Keratinocyte (primary cell): Measurements from ENCODE around the gene LZTFL1. TPM values are rescaled to one million over a fixed set of nuclear protein-coding genes. Genes with fewer than 3 reads are reported as not detected.

ENCODE experiments used
- DNase-seq: peaks from one replicate; pipeline ENCODE4 v3.0.0-alpha.2; 2011; ENCODE audit warnings: low read depth, missing footprints, low spot score
- FAIRE-seq: peaks from 2 replicates; lab custom pipeline; 2011; peaks lifted over from hg19 to GRCh38; lab: Jason Lieb, UNC
- H2AFZ ChIP-seq: 2 replicates; pipeline ENCODE4 v1.6.0; 2012; ENCODE audit warnings: low read length, control low read depth, inconsistent platforms; ENCODE audit not compliant: control insufficient read depth
- H3K27ac ChIP-seq: 2 replicates; pipeline ENCODE4 v1.5.1; 2011; ENCODE audit warnings: low read length; ENCODE audit not compliant: control insufficient read depth, insufficient read depth
- H3K27me3 ChIP-seq: 3 replicates; pipeline ENCODE4 v1.6.0; 2011; ENCODE audit warnings: low read length; ENCODE audit not compliant: control insufficient read depth, insufficient read depth; ENCODE audit errors: extremely low read depth
- H3K36me3 ChIP-seq, 2 experiments: 2 replicates in 1 of 2; 3 replicates in 1 of 2; pipeline ENCODE4 v1.5.1; 2011; ENCODE audit warnings: low read length in 2 of 2, mild to moderate bottlenecking in 1 of 2; ENCODE audit not compliant: control insufficient read depth in 2 of 2, insufficient read depth in 2 of 2; ENCODE audit errors: extremely low read depth in 1 of 2
- H3K4me1 ChIP-seq: 3 replicates; pipeline ENCODE4 v1.5.1; 2011; ENCODE audit warnings: low read length; ENCODE audit not compliant: control insufficient read depth, insufficient read depth; ENCODE audit errors: extremely low read depth
- H3K4me2 ChIP-seq: 3 replicates; pipeline ENCODE4 v1.6.0; 2011; ENCODE audit warnings: low read depth, low read length; ENCODE audit not compliant: control insufficient read depth, insufficient read depth; ENCODE audit errors: extremely low read depth
- H3K4me3 ChIP-seq, 3 experiments: fragments of 200-600 bp in 1 of 3; sonication (generic) in 1 of 3; 2 replicates in 2 of 3; 3 replicates in 1 of 3; pipeline ENCODE4 v1.5.1; 2011 to 2016; ENCODE audit warnings: low read length in 3 of 3, mild to moderate bottlenecking in 3 of 3, control low read depth in 2 of 3, inconsistent platforms in 1 of 3, low read depth in 1 of 3, mixed read lengths in 1 of 3, mixed run types in 1 of 3, moderate library complexity in 1 of 3; ENCODE audit not compliant: control insufficient read depth in 2 of 3, insufficient read depth in 2 of 3; ENCODE audit errors: extremely low read depth in 1 of 3
- H3K79me2 ChIP-seq: 2 replicates; pipeline ENCODE4 v1.6.0; 2012; ENCODE audit warnings: low read length; ENCODE audit not compliant: control insufficient read depth, insufficient read depth
- H3K9ac ChIP-seq: 3 replicates; pipeline ENCODE4 v1.6.0; 2011; ENCODE audit warnings: low read length; ENCODE audit not compliant: control insufficient read depth, insufficient read depth; ENCODE audit errors: extremely low read depth
- H3K9me1 ChIP-seq: 3 replicates; pipeline ENCODE4 v1.6.0; 2011; ENCODE audit warnings: low read length; ENCODE audit not compliant: control insufficient read depth, insufficient read depth; ENCODE audit errors: extremely low read depth
- H3K9me3 ChIP-seq: 2 replicates; pipeline ENCODE4 v1.5.1; 2012; ENCODE audit warnings: low read depth, low read length; ENCODE audit not compliant: control insufficient read depth
- H4K20me1 ChIP-seq: 3 replicates; pipeline ENCODE4 v1.6.0; 2011; ENCODE audit warnings: low read length; ENCODE audit not compliant: control insufficient read depth, insufficient read depth; ENCODE audit errors: extremely low read depth
- CTCF ChIP-seq, 3 experiments: IDR thresholded peaks in 1 of 3; conservative IDR thresholded peaks in 1 of 3; optimal IDR thresholded peaks in 1 of 3; 2 replicates in 2 of 3; 3 replicates in 1 of 3; pipeline versions ENCODE3 to v1.5.1; 2011; ENCODE audit warnings: low read length in 3 of 3, mild to moderate bottlenecking in 3 of 3, moderate library complexity in 2 of 3, control low read depth in 1 of 3, inconsistent platforms in 1 of 3; ENCODE audit not compliant: insufficient read depth in 2 of 3; ENCODE audit errors: extremely low read depth in 1 of 3
- EZH2 ChIP-seq: IDR thresholded peaks from one replicate; pipeline ENCODE4 v1.6.1; 2012; ENCODE audit warnings: inconsistent platforms, mild to moderate bottlenecking, low read length, moderate library complexity
- dilution Hi-C: fragments of 300-500 bp; cut with MboI; formaldehyde crosslinking; loops from one replicate; pipeline ENCODE4 v1.7.0; 2020; ENCODE audit warnings: low sequenced_read_pairs; ENCODE audit not compliant: extremely low pct_ligation_motif_present
- polyA plus RNA-seq, 5 experiments: library from polyadenylated mRNA; depleted of rRNA in 3 of 5; stranded (reverse) in 3 of 5; stranded (forward) in 1 of 5; unstranded in 1 of 5; fragments of >200 nt; gene quantifications; 1 replicate in 1 of 5; 2 replicates in 3 of 5; 3 replicates in 1 of 5; pipeline versions ENCODE4 v1.2.1 to v1.2.3, GENCODE V29; 2011 to 2012; ENCODE audit warnings: missing spikeins in 2 of 5, low read depth in 1 of 5, low replicate concordance in 1 of 5

LZTFL1 gene
- polyA plus RNA-seq, 1 donor (not counting 4 experiments of a cell fraction or from before 2014, with no cell fraction given), result 17.9 TPM

- Histone ChIP-seq H3K9me1 (no peaks in the 10 kb centered on the region), H3K9ac (no peak overlapping the region), H3K4me2 (no peak overlapping the region), H3K27ac (no peak overlapping the region), H3K4me1 (peaks cover 3% of the 10 kb centered on the region), H3K79me2 (no peaks in the 10 kb centered on the region), H3K4me3 (no peak overlapping the region), H4K20me1 (no peaks in the 10 kb centered on the region), H3K36me3 (peaks cover 0 to 4% of the 10 kb centered on the region in 2 experiments), H3K27me3 (no peaks in the 10 kb centered on the region), H2AFZ (no peak overlapping the region), H3K9me3 (no peaks in the 10 kb centered on the region)
- FAIRE-seq, result peak; percentile 78
- TF ChIP-seq EZH2, result no peak
- TF ChIP-seq CTCF (optimal IDR thresholded peaks at IDR 0.05 in 1 of 3, IDR thresholded peaks at IDR 0.05 in 1 of 3, conservative IDR thresholded peaks at IDR 0.05 in 1 of 3; ENCODE audit: extremely low read depth in 1 of 3, insufficient read depth in 2 of 3, low read length in 3 of 3), result peak; percentile 50 to 54 (median 50)
- no peak for DNase-seq
- dilution Hi-C loops, result no loop called here
Observed at GRCh38 chr3:45832699-45833098, 9.2 kb downstream of the LZTFL1 start.

GRCh38 chr3:45830121-45830520 is 11.8 kb downstream of the LZTFL1 start:
- Histone ChIP-seq H3K36me3 (peaks cover 2 to 4% of the 10 kb centered on the region in 2 experiments), H3K9me3 (no peaks in the 10 kb centered on the region), H3K9me1 (no peaks in the 10 kb centered on the region), H4K20me1 (no peaks in the 10 kb centered on the region), H3K4me3 (no peak overlapping the region), H2AFZ (no peak overlapping the region), H3K4me2 (no peak overlapping the region), H3K4me1 (peaks cover 3% of the 10 kb centered on the region), H3K79me2 (no peaks in the 10 kb centered on the region), H3K9ac (no peak overlapping the region), H3K27ac (no peak overlapping the region), H3K27me3 (no peaks in the 10 kb centered on the region)
- TF ChIP-seq EZH2, result no peak
- no peak for TF ChIP-seq CTCF (optimal IDR thresholded peaks at IDR 0.05 in 1 of 3, IDR thresholded peaks at IDR 0.05 in 1 of 3, conservative IDR thresholded peaks at IDR 0.05 in 1 of 3; ENCODE audit: extremely low read depth in 1 of 3, insufficient read depth in 2 of 3, low read length in 3 of 3)
- FAIRE-seq (no peak), DNase-seq (no peak)
- dilution Hi-C loops, result no loop called here
